ENCODE results near the gene FAM181A.

GRCh38 chr14:93901813-93902212 is 25.3 kb upstream of the FAM181A start:
- TF ChIP-seq, protein P1, sequence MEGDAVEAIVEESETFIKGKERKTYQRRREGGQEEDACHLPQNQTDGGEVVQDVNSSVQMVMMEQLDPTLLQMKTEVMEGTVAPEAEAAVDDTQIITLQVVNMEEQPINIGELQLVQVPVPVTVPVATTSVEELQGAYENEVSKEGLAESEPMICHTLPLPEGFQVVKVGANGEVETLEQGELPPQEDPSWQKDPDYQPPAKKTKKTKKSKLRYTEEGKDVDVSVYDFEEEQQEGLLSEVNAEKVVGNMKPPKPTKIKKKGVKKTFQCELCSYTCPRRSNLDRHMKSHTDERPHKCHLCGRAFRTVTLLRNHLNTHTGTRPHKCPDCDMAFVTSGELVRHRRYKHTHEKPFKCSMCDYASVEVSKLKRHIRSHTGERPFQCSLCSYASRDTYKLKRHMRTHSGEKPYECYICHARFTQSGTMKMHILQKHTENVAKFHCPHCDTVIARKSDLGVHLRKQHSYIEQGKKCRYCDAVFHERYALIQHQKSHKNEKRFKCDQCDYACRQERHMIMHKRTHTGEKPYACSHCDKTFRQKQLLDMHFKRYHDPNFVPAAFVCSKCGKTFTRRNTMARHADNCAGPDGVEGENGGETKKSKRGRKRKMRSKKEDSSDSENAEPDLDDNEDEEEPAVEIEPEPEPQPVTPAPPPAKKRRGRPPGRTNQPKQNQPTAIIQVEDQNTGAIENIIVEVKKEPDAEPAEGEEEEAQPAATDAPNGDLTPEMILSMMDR (optimal IDR thresholded peaks at IDR 0.05 in 1 of 3, IDR thresholded peaks at IDR 0.05 in 1 of 3, conservative IDR thresholded peaks at IDR 0.05 in 1 of 3; ENCODE audit: extremely low read depth in 1 of 3, insufficient read depth in 2 of 3, low read length in 3 of 3) = no peak
- TF ChIP-seq EZH2 (IDR thresholded peaks at IDR 0.05; ENCODE audit: low read length) = no peak

Data from keratinocyte (primary cell).